ENCODE measurements around the gene DKK3. TPM values are rescaled to one million over a fixed set of nuclear protein-coding genes. Genes with fewer than 3 reads are reported as not detected.

Gene DKK3
- total RNA-seq, 1 experiment from 2014 or later: 14.6 TPM

DNA sequence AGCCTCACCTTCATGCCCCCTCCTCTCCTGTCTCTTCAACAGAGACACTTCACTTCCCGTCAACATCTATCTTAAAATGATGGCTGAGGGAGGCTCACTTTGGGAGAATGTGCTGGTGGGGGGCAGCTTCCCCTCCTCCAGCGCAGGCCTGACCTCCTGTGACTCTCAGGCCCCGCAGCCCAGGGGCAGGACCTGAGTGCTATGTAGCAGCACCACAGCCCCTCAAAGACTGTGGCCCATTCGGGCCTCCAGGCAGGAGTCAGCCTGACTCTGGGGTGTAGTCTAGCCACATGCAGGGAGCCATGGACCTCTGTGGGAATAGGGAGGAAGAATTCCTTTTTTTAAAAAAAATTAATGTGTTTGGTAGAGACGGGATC is 43.7 kb downstream of the DKK3 start:
- no peaks in the 10 kb centered on the region for H3K27me3 Mint-ChIP-seq (ENCODE audit: unreplicated experiment)
- H3K4me1 Mint-ChIP-seq (ENCODE audit: low read depth, unreplicated experiment): peaks cover 9% of the 10 kb centered on the region
- DNase-seq: no peak
- BruUV-seq (replicated peaks): no TSS peak
- H3K36me3 Mint-ChIP-seq (ENCODE audit: insufficient read depth, unreplicated experiment): peaks cover 7% of the 10 kb centered on the region
- intact Hi-C loops (cut with micrococcal nuclease; ENCODE audit: unreplicated experiment): no loop called here
- CTCF ChIA-PET: no interaction called here
- H3K4me3 Mint-ChIP-seq (ENCODE audit: low read depth, unreplicated experiment): no peak overlapping the region
- TF ChIP-seq, protein P1, sequence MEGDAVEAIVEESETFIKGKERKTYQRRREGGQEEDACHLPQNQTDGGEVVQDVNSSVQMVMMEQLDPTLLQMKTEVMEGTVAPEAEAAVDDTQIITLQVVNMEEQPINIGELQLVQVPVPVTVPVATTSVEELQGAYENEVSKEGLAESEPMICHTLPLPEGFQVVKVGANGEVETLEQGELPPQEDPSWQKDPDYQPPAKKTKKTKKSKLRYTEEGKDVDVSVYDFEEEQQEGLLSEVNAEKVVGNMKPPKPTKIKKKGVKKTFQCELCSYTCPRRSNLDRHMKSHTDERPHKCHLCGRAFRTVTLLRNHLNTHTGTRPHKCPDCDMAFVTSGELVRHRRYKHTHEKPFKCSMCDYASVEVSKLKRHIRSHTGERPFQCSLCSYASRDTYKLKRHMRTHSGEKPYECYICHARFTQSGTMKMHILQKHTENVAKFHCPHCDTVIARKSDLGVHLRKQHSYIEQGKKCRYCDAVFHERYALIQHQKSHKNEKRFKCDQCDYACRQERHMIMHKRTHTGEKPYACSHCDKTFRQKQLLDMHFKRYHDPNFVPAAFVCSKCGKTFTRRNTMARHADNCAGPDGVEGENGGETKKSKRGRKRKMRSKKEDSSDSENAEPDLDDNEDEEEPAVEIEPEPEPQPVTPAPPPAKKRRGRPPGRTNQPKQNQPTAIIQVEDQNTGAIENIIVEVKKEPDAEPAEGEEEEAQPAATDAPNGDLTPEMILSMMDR (IDR thresholded peaks at IDR 0.05; ENCODE audit: unreplicated experiment): no peak
- no peak overlapping the region for H3K27ac Mint-ChIP-seq (ENCODE audit: unreplicated experiment)
- no peaks in the 10 kb centered on the region for H3K9me3 Mint-ChIP-seq (ENCODE audit: low read depth, unreplicated experiment)

DNA sequence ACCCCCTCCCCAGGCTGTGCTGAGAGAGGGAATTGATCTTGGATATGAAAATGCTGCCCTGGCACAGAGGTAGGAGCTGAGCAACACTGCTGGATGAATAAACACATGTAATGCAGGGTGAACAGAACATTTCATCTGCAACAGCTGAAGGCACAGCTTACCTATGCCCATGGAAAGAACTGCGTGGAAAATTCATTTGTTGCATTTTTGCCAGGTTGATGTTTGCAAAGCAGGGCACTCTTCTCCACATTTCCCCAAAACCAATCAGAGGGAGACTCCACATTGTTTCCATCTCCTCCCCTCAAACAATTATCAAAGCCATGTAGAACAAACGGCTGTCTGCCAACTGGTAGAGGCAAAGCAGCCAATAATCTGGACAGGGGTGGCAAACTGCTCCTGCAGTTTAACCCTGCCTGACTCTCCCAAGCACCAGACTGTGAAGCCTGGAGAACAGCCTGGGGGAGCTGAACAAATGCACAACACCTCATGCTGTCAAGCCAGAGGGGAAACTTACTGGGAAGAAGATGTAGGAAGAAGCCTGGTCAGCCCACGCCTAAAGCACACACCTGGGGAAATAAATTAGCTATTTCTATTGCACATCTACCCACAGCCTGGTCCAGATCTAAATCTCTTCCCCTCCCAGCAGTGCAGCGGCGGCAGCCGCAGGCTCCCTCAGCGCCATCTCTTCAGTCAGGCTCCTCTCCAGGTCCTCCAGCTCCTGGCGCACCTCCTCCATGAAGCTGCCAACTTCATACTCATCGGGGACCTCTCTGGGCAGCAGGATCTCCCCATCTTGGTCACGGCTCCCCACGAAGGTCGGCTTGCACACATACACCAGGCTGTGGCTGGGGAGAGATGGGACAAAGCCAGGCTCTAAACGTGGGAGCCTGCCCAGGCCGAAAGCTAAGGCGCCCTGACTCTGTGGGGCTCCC is 44.3 kb downstream of the DKK3 start:
- CTCF ChIA-PET: interaction anchor here (1.2 kb wide), 1 partner anchor 12 kb away, joined by 3 read pairs; no protein-coding TSS in a partner anchor

GRCh38 chr11:11963067-11963466 is 45.4 kb downstream of the DKK3 start:
- Mint-ChIP-seq H3K4me1 (ENCODE audit: low read depth, unreplicated experiment) (peaks cover 9% of the 10 kb centered on the region), H3K36me3 (ENCODE audit: insufficient read depth, unreplicated experiment) (peaks cover 10% of the 10 kb centered on the region), H3K9me3 (ENCODE audit: low read depth, unreplicated experiment) (no peaks in the 10 kb centered on the region), H3K4me3 (ENCODE audit: low read depth, unreplicated experiment) (no peak overlapping the region), H3K27me3 (ENCODE audit: unreplicated experiment) (no peaks in the 10 kb centered on the region), H3K27ac (ENCODE audit: unreplicated experiment) (no peak overlapping the region)
- CTCF ChIA-PET: interaction anchor here (1.2 kb wide), 1 partner anchor 13 kb away, joined by 3 read pairs; no protein-coding TSS in a partner anchor
- DNase-seq: no peak
- intact Hi-C loops (cut with micrococcal nuclease; ENCODE audit: unreplicated experiment): no loop called here
- TF ChIP-seq, protein P1 (IDR thresholded peaks at IDR 0.05; ENCODE audit: unreplicated experiment): no peak
- no TSS peak for BruUV-seq (replicated peaks)

More for the DNA sequence above, 44.3 kb downstream of the DKK3 start:
- H3K27me3 Mint-ChIP-seq (ENCODE audit: unreplicated experiment): no peaks in the 10 kb centered on the region
- no peaks in the 10 kb centered on the region for H3K9me3 Mint-ChIP-seq (ENCODE audit: low read depth, unreplicated experiment)
- no peak overlapping the region for H3K27ac Mint-ChIP-seq (ENCODE audit: unreplicated experiment)
- H3K4me1 Mint-ChIP-seq (ENCODE audit: low read depth, unreplicated experiment): peaks cover 9% of the 10 kb centered on the region
- peaks cover 10% of the 10 kb centered on the region for H3K36me3 Mint-ChIP-seq (ENCODE audit: insufficient read depth, unreplicated experiment)
- no TSS peak for BruUV-seq (replicated peaks)
- intact Hi-C loops (cut with micrococcal nuclease; ENCODE audit: unreplicated experiment): no loop called here
- DNase-seq: no peak
- TF ChIP-seq, protein P1 (IDR thresholded peaks at IDR 0.05; ENCODE audit: unreplicated experiment): no peak
- no peak overlapping the region for H3K4me3 Mint-ChIP-seq (ENCODE audit: low read depth, unreplicated experiment)

DNA sequence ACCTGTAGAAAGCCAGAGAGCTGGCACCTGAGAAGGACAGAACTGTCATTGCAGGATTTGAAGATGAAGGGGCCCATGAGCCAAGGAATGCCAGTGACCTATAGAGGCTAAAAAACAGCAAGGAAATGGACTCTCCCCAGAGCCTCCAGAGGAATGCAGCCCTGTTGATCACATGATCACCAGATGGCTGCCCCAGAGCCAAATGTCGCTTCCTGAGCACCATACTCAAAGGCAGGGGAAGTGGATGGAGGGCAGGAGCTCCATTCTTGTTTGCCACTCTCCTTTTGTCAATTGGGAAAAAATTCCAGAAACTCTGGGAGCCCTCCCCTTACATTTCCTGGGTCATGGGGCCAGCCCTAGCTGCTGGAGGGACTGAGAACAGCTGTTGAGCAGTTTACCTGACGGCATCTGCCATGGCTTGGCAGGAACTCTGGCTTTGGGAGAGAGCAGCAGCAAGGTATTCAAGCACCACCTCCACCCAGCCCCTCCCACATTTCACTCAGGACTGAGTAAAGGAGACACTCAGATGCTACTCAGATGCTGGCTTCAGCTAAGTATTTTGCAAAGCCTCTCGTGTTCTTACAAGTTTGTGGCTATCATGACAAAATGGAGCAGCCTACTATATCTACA is 46.9 kb downstream of the DKK3 start:
- TF ChIP-seq, protein P1 (IDR thresholded peaks at IDR 0.05; ENCODE audit: unreplicated experiment): no peak
- intact Hi-C loops (cut with micrococcal nuclease; ENCODE audit: unreplicated experiment): no loop called here
- peaks cover 7% of the 10 kb centered on the region for H3K4me1 Mint-ChIP-seq (ENCODE audit: low read depth, unreplicated experiment)
- no TSS peak for BruUV-seq (replicated peaks)
- H3K9me3 Mint-ChIP-seq (ENCODE audit: low read depth, unreplicated experiment): no peaks in the 10 kb centered on the region
- CTCF ChIA-PET: no interaction called here
- H3K4me3 Mint-ChIP-seq (ENCODE audit: low read depth, unreplicated experiment): no peak overlapping the region
- no peak for DNase-seq
- H3K27ac Mint-ChIP-seq (ENCODE audit: unreplicated experiment): no peak overlapping the region
- H3K27me3 Mint-ChIP-seq (ENCODE audit: unreplicated experiment): no peaks in the 10 kb centered on the region
- peaks cover 13% of the 10 kb centered on the region for H3K36me3 Mint-ChIP-seq (ENCODE audit: insufficient read depth, unreplicated experiment)

Data from Calu3 (cell line).